Smooth muscle cell (in vitro differentiated cells): ENCODE results near the gene MED12L. TPM values are rescaled to one million over a fixed set of nuclear protein-coding genes. Genes with fewer than 3 reads are reported as not detected.

Source experiments
- DNase-seq: peaks from one replicate; lab custom pipeline; 2025; ENCODE audit not compliant: unreplicated experiment; lab: John Stamatoyannopoulos, UW
- H2AFZ ChIP-seq: fragments of 200-600 bp; sonication (generic); 2 replicates; pipeline ENCODE4 v1.6.0; 2016; ENCODE audit warnings: antibody characterized with exemption, low read depth, mild to moderate bottlenecking
- H3F3A ChIP-seq: fragments of 200-600 bp; sonication (generic); 2 replicates; pipeline ENCODE4 v1.6.0; 2017; ENCODE audit warnings: antibody characterized with exemption, low read depth
- H3K27ac ChIP-seq: fragments of 200-600 bp; sonication (generic); 2 replicates; pipeline ENCODE4 v1.5.1; 2016; ENCODE audit warnings: low read depth, mild to moderate bottlenecking
- H3K27me3 ChIP-seq: fragments of 200-600 bp; sonication (generic); 2 replicates; pipeline ENCODE4 v1.6.1; 2016; ENCODE audit warnings: low read depth, mild to moderate bottlenecking
- H3K36me3 ChIP-seq: fragments of 200-600 bp; sonication (generic); 2 replicates; pipeline ENCODE4 v1.5.1; 2016; ENCODE audit warnings: low read depth
- H3K4me1 ChIP-seq: fragments of 200-600 bp; sonication (generic); 2 replicates; pipeline ENCODE4 v1.5.1; 2016; ENCODE audit warnings: low read depth
- H3K4me2 ChIP-seq: fragments of 200-600 bp; sonication (generic); 2 replicates; pipeline ENCODE4 v1.6.0; 2016; ENCODE audit warnings: mild to moderate bottlenecking
- H3K4me3 ChIP-seq: fragments of 200-600 bp; sonication (generic); 2 replicates; pipeline ENCODE4 v1.5.1; 2016; ENCODE audit warnings: mild to moderate bottlenecking
- H3K79me2 ChIP-seq: fragments of 200-600 bp; sonication (generic); 2 replicates; pipeline ENCODE4 v1.6.0; 2016; ENCODE audit warnings: low read depth, mild to moderate bottlenecking
- H3K9ac ChIP-seq: fragments of 200-600 bp; sonication (generic); 2 replicates; pipeline ENCODE4 v1.6.0; 2016; ENCODE audit warnings: low read depth
- H3K9me3 ChIP-seq: fragments of 200-600 bp; sonication (generic); replicated peaks from 2 replicates; pipeline ENCODE4 v1.5.1; 2016; ENCODE audit warnings: low read depth
- H4K20me1 ChIP-seq: fragments of 200-600 bp; sonication (generic); 2 replicates; pipeline ENCODE4 v1.6.0; 2016; ENCODE audit warnings: low read depth
- WGBS: methylation state at CpG from one replicate; pipeline ENCODE4 v1.1.7; 2016; ENCODE audit warnings: low lambda C conversion rate; 5-methylcytosine and 5-hydroxymethylcytosine counted together
- polyA plus RNA-seq: library from polyadenylated mRNA; unstranded; fragments of >200 nt; fragmentation: Nextera tagmentation; extraction: Ambion mirVana; gene quantifications from 2 replicates; pipeline ENCODE4 v1.2.1, GENCODE V29; 2016
- total RNA-seq: library from RNA; depleted of rRNA; stranded (reverse); fragments of >200 nt; gene quantifications from 2 replicates; pipeline ENCODE4 v1.2.3, GENCODE V29; 2014
- TF ChIP-seq, protein P1 (sequence below): fragments of 200-600 bp; sonication (generic); IDR thresholded peaks from 2 replicates; pipeline ENCODE4 v1.5.1; 2017; ENCODE audit warnings: borderline replicate concordance, mild to moderate bottlenecking, antibody characterized with exemption; ENCODE audit not compliant: insufficient read depth, poor library complexity, severe bottlenecking

The MED12L gene
- total and polyA plus RNA-seq, 2 experiments from 2014 or later: 0.26 to 1.5 TPM

DNA sequence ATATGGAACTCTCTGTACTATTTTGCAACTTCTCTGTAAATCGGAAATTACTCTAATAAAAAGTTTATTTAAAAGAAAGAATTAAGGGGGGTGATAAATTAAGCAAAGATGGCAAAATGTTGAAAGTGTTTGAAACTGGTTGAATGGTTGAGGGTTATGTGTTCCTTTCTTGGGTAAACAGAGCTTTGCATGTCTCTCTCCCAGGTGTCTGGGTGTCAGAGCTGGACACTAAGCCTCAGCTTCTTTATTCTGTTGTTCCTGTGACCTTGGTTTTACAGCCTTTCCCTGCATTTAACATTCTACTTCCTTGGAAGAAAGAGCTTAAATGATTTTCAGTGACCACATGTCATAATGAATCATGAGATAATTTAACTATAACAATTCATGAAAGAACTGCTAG lies 110.4 kb downstream of the MED12L start:
- H4K20me1 ChIP-seq: no peaks in the 10 kb centered on the region
- no peak for DNase-seq
- no peak overlapping the region for H3K4me2 ChIP-seq
- no peak overlapping the region for H3K9ac ChIP-seq
- no peaks in the 10 kb centered on the region for H3K27me3 ChIP-seq
- H3K9me3 ChIP-seq: no peaks in the 10 kb centered on the region
- 97% methylated on average over 1 of the region's 1 CpG for WGBS
- H2AFZ ChIP-seq: no peak overlapping the region
- H3K4me3 ChIP-seq: no peak overlapping the region
- H3K4me1 ChIP-seq: no peaks in the 10 kb centered on the region
- H3K79me2 ChIP-seq: no peaks in the 10 kb centered on the region
- H3K27ac ChIP-seq: no peak overlapping the region
- no peaks in the 10 kb centered on the region for H3F3A ChIP-seq
- no peaks in the 10 kb centered on the region for H3K36me3 ChIP-seq
- TF ChIP-seq, protein P1, sequence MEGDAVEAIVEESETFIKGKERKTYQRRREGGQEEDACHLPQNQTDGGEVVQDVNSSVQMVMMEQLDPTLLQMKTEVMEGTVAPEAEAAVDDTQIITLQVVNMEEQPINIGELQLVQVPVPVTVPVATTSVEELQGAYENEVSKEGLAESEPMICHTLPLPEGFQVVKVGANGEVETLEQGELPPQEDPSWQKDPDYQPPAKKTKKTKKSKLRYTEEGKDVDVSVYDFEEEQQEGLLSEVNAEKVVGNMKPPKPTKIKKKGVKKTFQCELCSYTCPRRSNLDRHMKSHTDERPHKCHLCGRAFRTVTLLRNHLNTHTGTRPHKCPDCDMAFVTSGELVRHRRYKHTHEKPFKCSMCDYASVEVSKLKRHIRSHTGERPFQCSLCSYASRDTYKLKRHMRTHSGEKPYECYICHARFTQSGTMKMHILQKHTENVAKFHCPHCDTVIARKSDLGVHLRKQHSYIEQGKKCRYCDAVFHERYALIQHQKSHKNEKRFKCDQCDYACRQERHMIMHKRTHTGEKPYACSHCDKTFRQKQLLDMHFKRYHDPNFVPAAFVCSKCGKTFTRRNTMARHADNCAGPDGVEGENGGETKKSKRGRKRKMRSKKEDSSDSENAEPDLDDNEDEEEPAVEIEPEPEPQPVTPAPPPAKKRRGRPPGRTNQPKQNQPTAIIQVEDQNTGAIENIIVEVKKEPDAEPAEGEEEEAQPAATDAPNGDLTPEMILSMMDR: no peak

DNA sequence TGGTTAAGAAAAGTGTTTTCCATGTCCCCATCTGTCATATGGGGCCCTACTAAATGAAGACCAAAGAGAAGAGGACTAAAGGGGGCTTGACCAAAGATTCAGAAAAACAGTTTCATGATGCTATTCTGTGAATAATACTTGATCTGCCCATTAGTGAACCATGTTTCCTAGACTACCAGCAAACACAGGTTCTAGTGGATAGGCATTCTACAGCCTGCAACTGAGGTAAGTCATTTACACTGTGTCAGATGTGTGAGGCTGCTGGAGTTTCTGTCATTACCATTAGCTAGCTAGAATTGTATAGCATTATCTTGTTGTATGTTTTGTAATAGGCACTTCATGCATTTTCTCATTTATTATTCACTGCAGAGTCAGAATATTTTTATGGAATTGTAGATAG lies 111.0 kb downstream of the MED12L start:
- H3K27me3 ChIP-seq: no peaks in the 10 kb centered on the region

DNA sequence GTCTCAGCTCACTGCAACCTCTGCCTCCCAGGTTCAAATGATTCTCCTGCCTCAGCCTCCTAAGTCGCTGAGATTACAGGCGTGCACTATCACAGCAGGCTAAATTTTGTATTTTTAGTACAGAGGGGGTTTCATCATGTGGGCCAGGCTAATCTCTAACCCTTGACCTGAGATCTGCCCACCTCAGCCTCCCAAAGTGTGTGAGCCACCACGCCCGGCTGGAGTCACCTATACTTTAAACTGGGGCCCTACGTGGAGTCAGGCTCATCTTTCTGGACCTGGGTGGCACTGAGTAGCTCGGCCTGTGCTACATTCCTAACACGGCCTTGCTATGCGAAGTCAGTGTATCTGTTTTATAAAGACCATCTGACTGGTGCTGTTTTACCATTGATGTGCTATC lies 111.8 kb downstream of the MED12L start:
- Histone ChIP-seq H3K79me2 (no peaks in the 10 kb centered on the region), H2AFZ (no peak overlapping the region), H3K4me2 (no peak overlapping the region), H4K20me1 (no peaks in the 10 kb centered on the region), H3K4me3 (no peak overlapping the region), H3K9me3 (no peaks in the 10 kb centered on the region), H3K4me1 (no peaks in the 10 kb centered on the region), H3K27ac (peak overlapping the region; percentile 63), H3K36me3 (no peaks in the 10 kb centered on the region), H3K27me3 (no peaks in the 10 kb centered on the region), H3K9ac (no peak overlapping the region), H3F3A (no peaks in the 10 kb centered on the region)
- WGBS: 93% methylated on average over 8 of the region's 8 CpGs
- no peak for DNase-seq
- TF ChIP-seq, protein P1: no peak

More for the DNA sequence above, 111.0 kb downstream of the MED12L start:
- no peaks in the 10 kb centered on the region for H4K20me1 ChIP-seq
- H3K27ac ChIP-seq: no peak overlapping the region
- H3K4me2 ChIP-seq: no peak overlapping the region
- no peaks in the 10 kb centered on the region for H3K36me3 ChIP-seq
- H3K9me3 ChIP-seq: no peaks in the 10 kb centered on the region
- H3F3A ChIP-seq: no peaks in the 10 kb centered on the region
- H3K79me2 ChIP-seq: no peaks in the 10 kb centered on the region
- H3K4me1 ChIP-seq: no peaks in the 10 kb centered on the region
- TF ChIP-seq, protein P1: no peak
- no peak overlapping the region for H3K4me3 ChIP-seq
- no peak overlapping the region for H2AFZ ChIP-seq
- no peak overlapping the region for H3K9ac ChIP-seq
- DNase-seq: no peak

DNA sequence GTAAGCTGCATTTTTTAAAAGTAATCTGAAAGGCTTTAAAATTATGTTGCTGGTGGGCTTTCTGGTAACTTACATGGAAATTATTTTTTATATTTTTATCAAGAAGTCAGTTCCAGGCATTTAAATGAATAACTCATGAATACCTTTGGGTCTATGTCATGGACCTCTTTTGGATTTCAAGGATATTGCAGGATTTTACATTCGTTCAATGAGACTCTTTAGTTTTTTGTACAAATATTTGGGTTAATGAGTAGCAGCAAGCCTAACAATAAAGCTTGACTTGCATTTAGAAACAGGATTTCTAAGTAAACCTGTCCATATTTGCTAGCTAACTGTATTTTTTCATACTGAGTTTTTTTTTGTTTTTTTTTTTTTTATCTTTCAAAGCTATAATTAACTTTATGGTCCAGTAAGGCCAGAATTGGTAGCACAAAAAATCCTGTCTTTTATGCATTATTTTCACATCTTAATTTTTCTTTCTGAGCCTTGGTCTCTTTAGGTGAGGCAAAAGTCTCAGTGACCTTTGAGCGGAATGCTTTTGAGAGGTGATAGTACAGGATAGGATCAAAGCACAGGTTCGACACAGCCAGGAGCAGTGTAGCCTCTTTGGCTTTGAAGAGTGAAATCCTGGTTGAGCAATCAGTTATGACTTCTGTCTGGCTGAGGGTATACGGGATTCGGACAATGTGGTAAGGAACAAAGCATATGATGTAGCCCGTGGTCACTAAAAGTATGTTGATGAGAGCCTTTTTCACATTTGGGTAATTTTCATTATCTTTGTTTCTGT lies 112.7 kb downstream of the MED12L start:
- DNase-seq: no peak

More for the DNA sequence above, 112.7 kb downstream of the MED12L start:
- Histone ChIP-seq H3K36me3 (no peaks in the 10 kb centered on the region), H4K20me1 (no peaks in the 10 kb centered on the region), H3K4me1 (no peaks in the 10 kb centered on the region), H3K9ac (peak overlapping the region; percentile 4), H3K4me2 (peak overlapping the region; percentile 51), H3K4me3 (no peak overlapping the region), H3K9me3 (no peaks in the 10 kb centered on the region), H3F3A (no peaks in the 10 kb centered on the region), H3K27ac (peak overlapping the region; percentile 63), H2AFZ (no peak overlapping the region), H3K79me2 (no peaks in the 10 kb centered on the region), H3K27me3 (no peaks in the 10 kb centered on the region)
- WGBS: 41% methylated on average over 6 of the region's 6 CpGs
- TF ChIP-seq, protein P1: no peak
